Nephron (organoid): Measurements from ENCODE around the gene PRR7.
A peak's percentile ranks its signal among the peaks of the same experiment; 100 is the strongest.

ENCODE experiments used
- H3K27ac Mint-ChIP-seq, 3 experiments: 2 replicates each; pipeline ENCODE4 v1.8.0; 2020; ENCODE audit warnings: mixed read lengths in 3 of 3, mild to moderate bottlenecking in 2 of 3, moderate library complexity in 1 of 3
- H3K27me3 Mint-ChIP-seq: 2 replicates; pipeline ENCODE4 v1.8.0; 2021; ENCODE audit warnings: low read depth, mild to moderate bottlenecking, moderate library complexity, mixed read lengths
- H3K36me3 Mint-ChIP-seq: 2 replicates; pipeline ENCODE4 v1.8.0; 2020; ENCODE audit warnings: low read depth, mixed read lengths
- H3K4me1 Mint-ChIP-seq: 2 replicates; pipeline ENCODE4 v1.8.0; 2020; ENCODE audit warnings: mixed read lengths
- H3K4me3 Mint-ChIP-seq, 3 experiments: 2 replicates each; pipeline ENCODE4 v1.8.0; 2020; ENCODE audit warnings: mild to moderate bottlenecking in 3 of 3, mixed read lengths in 3 of 3, moderate library complexity in 2 of 3
- H3K9me3 Mint-ChIP-seq: 2 replicates; pipeline ENCODE4 v1.8.0; 2020; ENCODE audit warnings: mixed read lengths
- TF ChIP-seq, protein P1 (sequence below), 3 experiments: fragments of 200-600 bp; sonication (generic); IDR thresholded peaks; one replicate each; pipeline ENCODE4 v1.5.0; 2021; ENCODE audit warnings: antibody characterized with exemption in 3 of 3; ENCODE audit not compliant: unreplicated experiment in 3 of 3

PRR7 gene

DNA sequence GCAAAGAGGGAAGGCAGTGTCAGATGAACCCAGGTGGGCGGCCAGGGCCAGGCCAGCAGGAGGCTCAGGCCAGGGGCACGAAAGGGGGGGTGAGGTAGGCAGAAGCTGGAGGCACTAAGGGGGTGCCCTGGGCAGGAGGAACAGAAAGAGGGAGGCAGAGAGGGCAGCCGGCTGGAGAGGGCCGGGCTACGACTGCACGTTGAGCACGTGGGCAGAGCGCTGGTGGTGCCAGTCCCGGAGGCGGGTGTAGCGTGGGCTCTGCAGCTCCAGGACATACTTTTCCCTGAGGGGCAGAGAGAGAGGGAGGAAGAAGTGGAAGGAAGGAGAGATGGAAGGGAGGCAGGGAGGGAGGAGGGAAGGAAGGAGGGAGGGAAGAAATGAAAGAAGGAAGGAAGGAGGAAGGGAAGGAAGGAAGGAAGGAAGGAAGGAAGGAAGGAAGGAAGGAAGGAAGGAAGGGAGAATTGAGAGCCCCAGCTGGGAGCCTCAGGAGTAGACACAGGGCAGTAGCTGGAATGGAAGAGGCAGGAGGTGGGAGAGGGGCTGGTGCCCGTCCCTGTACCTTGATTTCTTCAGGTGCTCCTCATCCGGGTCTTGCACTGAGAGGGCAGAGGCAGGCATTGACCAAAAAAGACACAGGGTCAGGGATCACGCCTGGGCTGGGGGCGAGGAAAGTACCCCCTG is 43.8 kb downstream of the PRR7 start:
- Mint-ChIP-seq H3K36me3 (peaks cover 40% of the 10 kb centered on the region), H3K27me3 (no peaks in the 10 kb centered on the region), H3K4me1 (peaks cover 42% of the 10 kb centered on the region), H3K9me3 (no peaks in the 10 kb centered on the region), H3K27ac (peak overlapping the region; percentile 27 to 74 (median 53)), H3K4me3 (peak overlapping the region in 2 of 3 experiments; percentile 24 to 58)
- TF ChIP-seq, protein P1, sequence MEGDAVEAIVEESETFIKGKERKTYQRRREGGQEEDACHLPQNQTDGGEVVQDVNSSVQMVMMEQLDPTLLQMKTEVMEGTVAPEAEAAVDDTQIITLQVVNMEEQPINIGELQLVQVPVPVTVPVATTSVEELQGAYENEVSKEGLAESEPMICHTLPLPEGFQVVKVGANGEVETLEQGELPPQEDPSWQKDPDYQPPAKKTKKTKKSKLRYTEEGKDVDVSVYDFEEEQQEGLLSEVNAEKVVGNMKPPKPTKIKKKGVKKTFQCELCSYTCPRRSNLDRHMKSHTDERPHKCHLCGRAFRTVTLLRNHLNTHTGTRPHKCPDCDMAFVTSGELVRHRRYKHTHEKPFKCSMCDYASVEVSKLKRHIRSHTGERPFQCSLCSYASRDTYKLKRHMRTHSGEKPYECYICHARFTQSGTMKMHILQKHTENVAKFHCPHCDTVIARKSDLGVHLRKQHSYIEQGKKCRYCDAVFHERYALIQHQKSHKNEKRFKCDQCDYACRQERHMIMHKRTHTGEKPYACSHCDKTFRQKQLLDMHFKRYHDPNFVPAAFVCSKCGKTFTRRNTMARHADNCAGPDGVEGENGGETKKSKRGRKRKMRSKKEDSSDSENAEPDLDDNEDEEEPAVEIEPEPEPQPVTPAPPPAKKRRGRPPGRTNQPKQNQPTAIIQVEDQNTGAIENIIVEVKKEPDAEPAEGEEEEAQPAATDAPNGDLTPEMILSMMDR (IDR thresholded peaks at IDR 0.05; ENCODE audit: unreplicated experiment in 3 of 3) = no peak

DNA sequence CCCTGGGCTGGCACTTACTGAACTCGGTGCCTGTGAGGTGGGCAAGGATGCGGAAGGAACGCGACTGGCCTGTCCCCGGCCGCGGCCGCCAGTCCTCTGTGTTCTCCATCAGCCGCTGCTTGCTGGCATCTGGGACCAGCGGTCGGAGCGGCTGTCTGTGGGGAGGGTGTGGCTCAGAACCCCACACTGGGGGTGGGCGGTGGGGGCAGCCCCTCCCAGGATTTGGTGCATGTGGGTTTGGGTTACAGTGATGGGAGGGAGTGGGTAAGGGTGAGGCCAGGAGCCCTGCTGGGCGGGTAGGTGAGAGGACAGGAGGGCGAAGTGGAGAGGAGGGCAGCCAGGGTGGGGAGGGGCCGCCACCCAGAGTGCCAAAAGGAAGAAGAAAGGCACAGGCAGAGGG is 44.4 kb downstream of the PRR7 start:
- peaks cover 37% of the 10 kb centered on the region for H3K36me3 Mint-ChIP-seq
- H3K4me1 Mint-ChIP-seq = peaks cover 40% of the 10 kb centered on the region
- no peaks in the 10 kb centered on the region for H3K27me3 Mint-ChIP-seq
- no peaks in the 10 kb centered on the region for H3K9me3 Mint-ChIP-seq
- peak overlapping the region in 2 of 3 experiments; percentile 53 to 80 for H3K27ac Mint-ChIP-seq
- peak overlapping the region in 1 of 3 experiments; percentile 46 for H3K4me3 Mint-ChIP-seq
- TF ChIP-seq, protein P1 (IDR thresholded peaks at IDR 0.05; ENCODE audit: unreplicated experiment in 3 of 3) = no peak

DNA sequence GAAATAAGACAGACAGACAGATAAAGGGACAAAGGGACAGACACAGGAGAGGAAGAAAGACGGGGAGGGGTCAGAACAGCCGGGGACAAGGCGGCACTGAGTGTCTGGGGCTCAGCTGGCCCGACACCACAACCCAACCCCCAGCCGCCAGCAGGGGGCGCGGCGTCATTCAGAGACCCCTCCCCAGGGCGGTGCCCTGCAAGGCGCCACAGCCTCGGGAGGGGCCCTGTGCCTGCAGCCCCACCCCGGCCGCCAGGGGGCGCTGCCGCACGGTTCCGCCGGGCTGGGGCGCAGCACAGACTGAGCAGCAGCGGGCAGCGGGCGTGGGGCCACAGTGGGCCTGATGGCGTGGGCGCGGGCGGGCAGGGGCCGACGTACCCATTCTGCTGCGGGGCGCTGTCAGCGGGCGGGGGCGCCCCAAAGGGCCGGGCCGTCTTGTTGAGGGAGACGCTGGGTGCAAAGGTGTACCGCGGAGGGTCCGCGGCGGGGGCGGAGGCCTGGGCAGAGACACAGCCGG is 44.9 kb downstream of the PRR7 start:
- Mint-ChIP-seq H3K9me3 (no peaks in the 10 kb centered on the region), H3K27ac (peak overlapping the region in 2 of 3 experiments; percentile 53 to 80), H3K4me1 (peaks cover 40% of the 10 kb centered on the region), H3K36me3 (peaks cover 32% of the 10 kb centered on the region), H3K4me3 (peak overlapping the region in 1 of 3 experiments; percentile 46), H3K27me3 (no peaks in the 10 kb centered on the region)
- TF ChIP-seq, protein P1 (IDR thresholded peaks at IDR 0.05; ENCODE audit: unreplicated experiment in 3 of 3) = peak; percentile 94 to 96 (median 95)

DNA sequence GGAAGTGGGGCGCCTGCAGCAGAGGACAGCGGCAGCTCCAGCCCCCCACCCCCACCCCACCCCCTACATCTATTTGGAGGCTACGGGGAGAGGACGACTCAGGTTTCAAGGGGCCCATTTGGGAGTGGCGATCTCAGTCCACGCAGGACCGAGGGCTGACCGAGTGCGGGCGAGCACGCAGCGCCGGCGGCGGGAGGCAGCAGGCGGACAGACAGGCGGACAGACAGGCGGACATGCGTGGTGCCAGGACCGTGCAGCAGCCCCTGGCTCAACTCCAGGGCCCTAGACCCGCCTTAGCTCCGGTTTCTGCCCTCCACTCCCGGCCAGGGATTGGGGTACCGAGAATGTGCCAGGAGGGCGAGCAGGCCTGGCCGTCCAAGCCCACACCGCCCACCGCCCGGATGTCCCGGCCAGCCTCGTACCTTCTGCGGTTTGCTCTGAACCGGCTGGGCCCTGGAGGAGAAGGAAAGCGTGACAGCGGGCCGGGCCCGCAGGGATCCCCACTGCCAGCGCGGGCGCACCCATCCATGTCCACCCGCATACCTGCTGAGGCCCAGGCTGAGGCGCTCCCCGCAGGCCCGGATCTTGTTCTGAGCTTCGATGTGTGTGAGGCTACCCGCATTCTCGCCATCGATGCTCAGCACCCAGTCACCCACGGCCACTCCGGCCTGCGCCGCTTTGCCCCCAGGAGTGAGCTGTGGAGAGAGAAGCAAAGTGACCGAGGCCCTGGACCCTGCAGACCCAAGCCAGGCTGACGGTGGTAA is 45.6 kb downstream of the PRR7 start:
- no peaks in the 10 kb centered on the region for H3K27me3 Mint-ChIP-seq
- TF ChIP-seq, protein P1 (IDR thresholded peaks at IDR 0.05; ENCODE audit: unreplicated experiment in 3 of 3) = no peak

DNA sequence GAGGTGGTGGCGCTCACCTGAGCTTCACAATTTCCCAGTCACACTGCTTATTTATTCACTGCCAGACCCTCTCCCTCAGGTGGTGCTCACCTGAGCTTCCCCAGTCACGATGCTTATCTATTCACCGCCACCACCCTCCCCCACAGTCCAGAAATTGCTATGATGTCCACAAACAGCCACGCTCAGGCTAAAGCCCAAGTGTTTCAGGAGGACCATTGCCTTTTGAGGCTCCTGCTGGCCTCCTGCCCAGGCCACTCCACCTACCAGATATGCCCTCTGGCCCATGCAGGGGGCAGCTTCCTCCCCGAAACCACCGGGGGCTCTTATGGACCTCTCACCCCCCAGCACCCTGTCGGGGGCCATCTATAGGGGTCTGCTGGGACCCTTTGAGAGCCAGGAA is 46.2 kb downstream of the PRR7 start:
- Mint-ChIP-seq H3K4me3 (peak overlapping the region; percentile 52 to 81 (median 79)), H3K9me3 (no peaks in the 10 kb centered on the region), H3K36me3 (peaks cover 24% of the 10 kb centered on the region), H3K27me3 (no peaks in the 10 kb centered on the region), H3K27ac (peak overlapping the region; percentile 61 to 96 (median 84)), H3K4me1 (peaks cover 39% of the 10 kb centered on the region)
- TF ChIP-seq, protein P1 (IDR thresholded peaks at IDR 0.05; ENCODE audit: unreplicated experiment in 3 of 3) = no peak

More for the DNA sequence above, 45.6 kb downstream of the PRR7 start:
- H3K4me1 Mint-ChIP-seq = peaks cover 37% of the 10 kb centered on the region
- H3K9me3 Mint-ChIP-seq = no peaks in the 10 kb centered on the region
- peak overlapping the region; percentile 61 to 96 (median 84) for H3K27ac Mint-ChIP-seq
- peaks cover 30% of the 10 kb centered on the region for H3K36me3 Mint-ChIP-seq
- peak overlapping the region in 2 of 3 experiments; percentile 45 to 81 for H3K4me3 Mint-ChIP-seq
